ENCODE results near the gene DNPH1. TPM values are rescaled to one million over a fixed set of nuclear protein-coding genes. Genes with fewer than 3 reads are reported as not detected.

Gene DNPH1
- polyA plus RNA-seq, 3 donors = 31.9 to 55.4 (median 42.7) TPM

- Mint-ChIP-seq H3K4me1 (peaks cover 18% of the 10 kb centered on the region), H3K9me3 (peaks cover 0 to 7% (median 0%) of the 10 kb centered on the region in 7 donors), H3K36me3 (no peaks in the 10 kb centered on the region)
Observed at GRCh38 chr6:43267619-43268354, 38.5 kb upstream of the DNPH1 start.

GRCh38 chr6:43265564-43265963 is 36.3 kb upstream of the DNPH1 start:
- H3K4me3 Mint-ChIP-seq = no peak overlapping the region
- DNase-seq = no peak
- H3K27me3 Mint-ChIP-seq (ENCODE audit: low read depth in 3 of 3) = peaks cover 32 to 35% (median 33%) of the 10 kb centered on the region in 3 donors
- H3K4me1 Mint-ChIP-seq = peaks cover 18% of the 10 kb centered on the region
- no peaks in the 10 kb centered on the region for H3K36me3 Mint-ChIP-seq
- no peak for TF ChIP-seq CTCF (IDR thresholded peaks at IDR 0.05)
- intact Hi-C loops (cut with micrococcal nuclease) = loop anchor here in 1 of 2 donors (10.0 kb wide), 1 partner anchor 129 kb away; no protein-coding TSS in a partner anchor
- WGBS (ENCODE audit: insufficient coverage) = 68% methylated on average over 3 of the region's 6 CpGs
- H3K4me3 ChIP-seq (replicated peaks in 1 of 3; ENCODE audit: low read depth in 2 of 3, low read length in 3 of 3) = no peak overlapping the region
- H3K27ac ChIP-seq (ENCODE audit: low read depth in 1 of 2, low read length in 2 of 2) = no peak overlapping the region
- H3K4me2 ChIP-seq (replicated peaks; ENCODE audit: extremely low read depth, low read length, poor library complexity, severe bottlenecking) = no peak overlapping the region
- no peaks in the 10 kb centered on the region for H3K36me3 ChIP-seq (replicated peaks in 1 of 2; ENCODE audit: control insufficient read depth in 1 of 2, insufficient read depth in 2 of 2, low read length in 2 of 2)
- no peaks in the 10 kb centered on the region for H4K20me1 ChIP-seq (ENCODE audit: insufficient read depth, low read length)
- H3K9ac ChIP-seq (ENCODE audit: insufficient read depth, low read length, poor library complexity, severe bottlenecking) = no peak overlapping the region
- H3K4me1 ChIP-seq (ENCODE audit: control insufficient read depth in 1 of 2, insufficient read depth in 2 of 2, low read length in 2 of 2) = peaks cover 7 to 11% of the 10 kb centered on the region in 2 donors
- peaks cover 2 to 31% of the 10 kb centered on the region in 2 donors for H3K27me3 ChIP-seq (ENCODE audit: control insufficient read depth in 2 of 2, insufficient read depth in 2 of 2, low read length in 2 of 2)
- H3K9me3 ChIP-seq (replicated peaks in 1 of 2; ENCODE audit: control insufficient read depth in 1 of 2, insufficient read depth in 1 of 2, low read length in 2 of 2) = no peaks in the 10 kb centered on the region
- no peaks in the 10 kb centered on the region for H3K79me2 ChIP-seq (ENCODE audit: insufficient read depth, low read length)
- H3K9me3 Mint-ChIP-seq = peaks cover 0 to 4% (median 0%) of the 10 kb centered on the region in 7 donors
- H2AFZ ChIP-seq (ENCODE audit: insufficient read depth, low read depth, low read length, poor library complexity, severe bottlenecking) = no peak overlapping the region
- H3K27ac Mint-ChIP-seq = no peak overlapping the region

More at GRCh38 chr6:43267619-43268354, 38.5 kb upstream of the DNPH1 start:
- Histone ChIP-seq H3K9me3 (replicated peaks in 1 of 2; ENCODE audit: control insufficient read depth in 1 of 2, insufficient read depth in 1 of 2, low read length in 2 of 2) (no peaks in the 10 kb centered on the region), H3K9ac (ENCODE audit: insufficient read depth, low read length, poor library complexity, severe bottlenecking) (no peak overlapping the region), H3K79me2 (ENCODE audit: insufficient read depth, low read length) (no peaks in the 10 kb centered on the region), H3K4me1 (ENCODE audit: control insufficient read depth in 1 of 2, insufficient read depth in 2 of 2, low read length in 2 of 2) (peaks cover 7 to 11% of the 10 kb centered on the region in 2 donors), H3K36me3 (replicated peaks in 1 of 2; ENCODE audit: control insufficient read depth in 1 of 2, insufficient read depth in 2 of 2, low read length in 2 of 2) (no peaks in the 10 kb centered on the region), H2AFZ (ENCODE audit: insufficient read depth, low read depth, low read length, poor library complexity, severe bottlenecking) (no peak overlapping the region), H4K20me1 (ENCODE audit: insufficient read depth, low read length) (no peaks in the 10 kb centered on the region), H3K27ac (ENCODE audit: low read depth in 1 of 2, low read length in 2 of 2) (no peak overlapping the region), H3K4me2 (replicated peaks; ENCODE audit: extremely low read depth, low read length, poor library complexity, severe bottlenecking) (no peak overlapping the region), H3K4me3 (replicated peaks in 1 of 3; ENCODE audit: low read depth in 2 of 3, low read length in 3 of 3) (no peak overlapping the region), H3K27me3 (ENCODE audit: control insufficient read depth in 2 of 2, insufficient read depth in 2 of 2, low read length in 2 of 2) (peaks cover 2 to 52% of the 10 kb centered on the region in 2 donors)
- intact Hi-C loops (cut with micrococcal nuclease) = loop anchor here in 1 of 2 donors (10.0 kb wide), 1 partner anchor 127 kb away; no protein-coding TSS in a partner anchor
- Mint-ChIP-seq H3K4me3 (peak overlapping the region in 1 of 2 donors; percentile 76), H3K27me3 (ENCODE audit: low read depth in 3 of 3) (peaks cover 40 to 56% (median 52%) of the 10 kb centered on the region in 3 donors), H3K27ac (no peak overlapping the region)
- 97% methylated on average over 6 of the region's 7 CpGs for WGBS (ENCODE audit: insufficient coverage)
- no peak for TF ChIP-seq CTCF (IDR thresholded peaks at IDR 0.05)
- DNase-seq = no peak
